Endothelial cell (in vitro differentiated cells): ENCODE results near the gene CES4A. TPM values are rescaled to one million over a fixed set of nuclear protein-coding genes. Genes with fewer than 3 reads are reported as not detected.

Experiments
- DNase-seq: peaks from one replicate; pipeline ENCODE4 v3.0.0; 2021; ENCODE audit warnings: low spot score
- H3K27ac Mint-ChIP-seq: one replicate; pipeline ENCODE4 v1.8.0; 2021; ENCODE audit warnings: mixed read lengths, inconsistent platforms; ENCODE audit not compliant: unreplicated experiment
- H3K27me3 Mint-ChIP-seq: one replicate; pipeline ENCODE4 v1.8.0; 2021; ENCODE audit warnings: mild to moderate bottlenecking, moderate library complexity, mixed read lengths, inconsistent platforms; ENCODE audit not compliant: unreplicated experiment
- H3K36me3 Mint-ChIP-seq: one replicate; pipeline ENCODE4 v1.8.0; 2021; ENCODE audit warnings: mild to moderate bottlenecking, low read depth, mixed read lengths, inconsistent platforms; ENCODE audit not compliant: unreplicated experiment
- H3K4me1 Mint-ChIP-seq: one replicate; pipeline ENCODE4 v1.8.0; 2021; ENCODE audit warnings: mild to moderate bottlenecking, mixed read lengths, inconsistent platforms; ENCODE audit not compliant: unreplicated experiment
- H3K4me3 Mint-ChIP-seq: one replicate; pipeline ENCODE4 v1.8.0; 2021; ENCODE audit warnings: mild to moderate bottlenecking, mixed read lengths, inconsistent platforms; ENCODE audit not compliant: unreplicated experiment
- H3K9me3 Mint-ChIP-seq: one replicate; pipeline ENCODE4 v1.8.0; 2021; ENCODE audit warnings: mixed read lengths, inconsistent platforms; ENCODE audit not compliant: unreplicated experiment
- total RNA-seq: library from RNA; stranded (reverse); fragmentation: NEBNext Ultra II Directional; extraction: Animal tissue kit (Norgen Biotek cat#: 25700); gene quantifications from one replicate; pipeline ENCODE4 v1.2.1, GENCODE V29; 2021; ENCODE audit not compliant: unreplicated experiment
- TF ChIP-seq, protein P1 (sequence below): fragments of 200-600 bp; sonication (generic); IDR thresholded peaks from one replicate; pipeline ENCODE4 v1.5.0; 2021; ENCODE audit warnings: antibody characterized with exemption; ENCODE audit not compliant: unreplicated experiment

Gene CES4A
- total RNA-seq, 1 donor from 2014 or later = 1.1 TPM

- DNase-seq = no peak
- Mint-ChIP-seq H3K27me3 (no peaks in the 10 kb centered on the region), H3K27ac (no peak overlapping the region), H3K36me3 (peaks cover 4% of the 10 kb centered on the region), H3K4me1 (peaks cover 4% of the 10 kb centered on the region), H3K9me3 (no peaks in the 10 kb centered on the region), H3K4me3 (no peak overlapping the region)
- TF ChIP-seq, protein P1, sequence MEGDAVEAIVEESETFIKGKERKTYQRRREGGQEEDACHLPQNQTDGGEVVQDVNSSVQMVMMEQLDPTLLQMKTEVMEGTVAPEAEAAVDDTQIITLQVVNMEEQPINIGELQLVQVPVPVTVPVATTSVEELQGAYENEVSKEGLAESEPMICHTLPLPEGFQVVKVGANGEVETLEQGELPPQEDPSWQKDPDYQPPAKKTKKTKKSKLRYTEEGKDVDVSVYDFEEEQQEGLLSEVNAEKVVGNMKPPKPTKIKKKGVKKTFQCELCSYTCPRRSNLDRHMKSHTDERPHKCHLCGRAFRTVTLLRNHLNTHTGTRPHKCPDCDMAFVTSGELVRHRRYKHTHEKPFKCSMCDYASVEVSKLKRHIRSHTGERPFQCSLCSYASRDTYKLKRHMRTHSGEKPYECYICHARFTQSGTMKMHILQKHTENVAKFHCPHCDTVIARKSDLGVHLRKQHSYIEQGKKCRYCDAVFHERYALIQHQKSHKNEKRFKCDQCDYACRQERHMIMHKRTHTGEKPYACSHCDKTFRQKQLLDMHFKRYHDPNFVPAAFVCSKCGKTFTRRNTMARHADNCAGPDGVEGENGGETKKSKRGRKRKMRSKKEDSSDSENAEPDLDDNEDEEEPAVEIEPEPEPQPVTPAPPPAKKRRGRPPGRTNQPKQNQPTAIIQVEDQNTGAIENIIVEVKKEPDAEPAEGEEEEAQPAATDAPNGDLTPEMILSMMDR = no peak
Observed at GRCh38 chr16:67052399-67052798, 64.0 kb downstream of the CES4A start.

DNA sequence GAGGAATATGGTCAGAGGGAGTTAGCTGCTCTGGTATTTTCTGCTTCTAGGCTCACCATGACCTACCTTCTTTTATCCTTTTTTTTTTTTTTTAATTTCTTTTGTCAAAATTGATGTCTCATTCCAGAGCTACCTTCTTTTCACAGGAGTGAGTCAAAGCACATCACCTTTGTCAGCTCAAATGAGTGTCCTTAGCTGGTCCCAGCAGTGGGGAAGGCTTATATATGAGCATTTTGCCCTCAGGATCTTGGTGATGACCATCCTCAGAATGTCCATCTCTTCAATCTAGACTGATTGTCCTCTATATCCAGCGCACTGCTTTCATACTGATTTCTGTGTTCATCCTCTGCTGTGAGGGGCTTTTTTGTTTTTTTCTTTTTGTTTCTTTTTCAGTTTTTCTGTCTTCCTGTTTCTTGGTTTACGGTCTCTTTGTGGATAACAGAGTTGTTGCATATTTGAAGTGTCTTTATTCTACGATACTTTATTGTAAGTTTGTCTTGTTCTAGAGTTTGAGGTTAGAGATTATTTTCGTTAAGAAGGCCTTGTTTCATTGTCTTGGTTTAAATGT is 65.5 kb downstream of the CES4A start:
- TF ChIP-seq, protein P1 = no peak
- Mint-ChIP-seq H3K9me3 (no peaks in the 10 kb centered on the region), H3K4me3 (no peak overlapping the region), H3K27me3 (no peaks in the 10 kb centered on the region), H3K4me1 (peaks cover 4% of the 10 kb centered on the region), H3K27ac (peak overlapping the region; percentile 68), H3K36me3 (peaks cover 4% of the 10 kb centered on the region)
- DNase-seq = no peak

DNA sequence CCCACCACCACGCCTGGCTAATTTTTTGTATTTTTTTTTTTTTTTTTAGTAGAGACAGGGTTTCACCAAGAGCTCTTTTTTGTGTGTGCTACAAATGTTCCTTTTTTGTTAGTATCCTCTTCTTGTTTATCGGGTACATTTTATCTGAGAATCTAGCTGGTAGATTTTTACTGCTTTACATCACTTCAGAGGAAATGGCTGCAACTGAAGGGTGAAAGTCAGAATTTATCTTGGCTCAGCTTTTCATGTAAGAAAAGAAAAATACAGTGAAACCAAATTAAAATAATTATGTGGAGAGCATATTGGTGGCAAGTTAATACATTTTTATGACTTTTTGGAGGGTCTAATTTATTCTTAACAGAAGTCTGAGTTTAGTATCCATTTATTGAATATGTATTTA is 66.5 kb downstream of the CES4A start:
- TF ChIP-seq, protein P1 = no peak
- Mint-ChIP-seq H3K27me3 (no peaks in the 10 kb centered on the region), H3K9me3 (no peaks in the 10 kb centered on the region), H3K36me3 (peaks cover 8% of the 10 kb centered on the region), H3K27ac (no peak overlapping the region), H3K4me3 (no peak overlapping the region), H3K4me1 (peaks cover 4% of the 10 kb centered on the region)
- no peak for DNase-seq

- Mint-ChIP-seq H3K27me3 (no peaks in the 10 kb centered on the region), H3K9me3 (no peaks in the 10 kb centered on the region), H3K36me3 (peaks cover 8% of the 10 kb centered on the region), H3K4me3 (no peak overlapping the region), H3K27ac (no peak overlapping the region), H3K4me1 (peaks cover 4% of the 10 kb centered on the region)
- TF ChIP-seq, protein P1 = no peak
- DNase-seq = no peak
Observed at GRCh38 chr16:67055712-67056487, 67.5 kb downstream of the CES4A start.

Other genes with a start within 250 kb of the CES4A start
- gene DYNC1LI2, start 237.0 kb upstream of the CES4A start, total RNA-seq = 138 TPM
- gene TERB1, start 187.0 kb upstream of the CES4A start, total RNA-seq = 0.10 TPM
- gene NAE1, start 157.6 kb upstream of the CES4A start, total RNA-seq = 63.9 TPM
- gene CA7, start 144.2 kb upstream of the CES4A start, total RNA-seq = not detected
- 11.3 TPM for gene PDP2, start 108.1 kb upstream of the CES4A start, total RNA-seq
- gene CDH16, start 69.7 kb upstream of the CES4A start, total RNA-seq = not detected
- not detected for gene RRAD, start 63.1 kb upstream of the CES4A start, total RNA-seq
- gene CIAO2B, start 54.2 kb upstream of the CES4A start, total RNA-seq = 38.8 TPM
- gene CES2, start 53.1 kb upstream of the CES4A start, total RNA-seq = 26.7 TPM
- 2.5 TPM for gene CES3, start 27.3 kb upstream of the CES4A start, total RNA-seq
- 65.8 TPM for gene CBFB, start 40.6 kb downstream of the CES4A start, total RNA-seq
- 17.7 TPM for gene PHAF1, start 121.4 kb downstream of the CES4A start, total RNA-seq
- gene B3GNT9, start 162.4 kb downstream of the CES4A start, total RNA-seq = 1.5 TPM
- 3.7 TPM for gene TRADD, start 171.3 kb downstream of the CES4A start, total RNA-seq
- gene FBXL8, start 171.4 kb downstream of the CES4A start, total RNA-seq = 3.8 TPM
- 5.7 TPM for gene HSF4, start 176.2 kb downstream of the CES4A start, total RNA-seq
- gene NOL3, start 181.9 kb downstream of the CES4A start, total RNA-seq = 2.6 TPM
- gene MATCAP1, start 195.4 kb downstream of the CES4A start, total RNA-seq = 88.8 TPM
- 150 TPM for gene EXOC3L1, start 201.5 kb downstream of the CES4A start, total RNA-seq
- gene E2F4, start 203.6 kb downstream of the CES4A start, total RNA-seq = 113 TPM
- gene ELMO3, start 210.5 kb downstream of the CES4A start, total RNA-seq = 25.3 TPM
- 33.6 TPM for gene TMEM208, start 238.5 kb downstream of the CES4A start, total RNA-seq